ENCODE results near the gene TEAD1.
A peak's percentile ranks its signal among the peaks of the same experiment; 100 is the strongest.

TEAD1 gene

GRCh38 chr11:12687740-12688139 lies 13.5 kb downstream of the TEAD1 start:
- no peak for DNase-seq

DNA sequence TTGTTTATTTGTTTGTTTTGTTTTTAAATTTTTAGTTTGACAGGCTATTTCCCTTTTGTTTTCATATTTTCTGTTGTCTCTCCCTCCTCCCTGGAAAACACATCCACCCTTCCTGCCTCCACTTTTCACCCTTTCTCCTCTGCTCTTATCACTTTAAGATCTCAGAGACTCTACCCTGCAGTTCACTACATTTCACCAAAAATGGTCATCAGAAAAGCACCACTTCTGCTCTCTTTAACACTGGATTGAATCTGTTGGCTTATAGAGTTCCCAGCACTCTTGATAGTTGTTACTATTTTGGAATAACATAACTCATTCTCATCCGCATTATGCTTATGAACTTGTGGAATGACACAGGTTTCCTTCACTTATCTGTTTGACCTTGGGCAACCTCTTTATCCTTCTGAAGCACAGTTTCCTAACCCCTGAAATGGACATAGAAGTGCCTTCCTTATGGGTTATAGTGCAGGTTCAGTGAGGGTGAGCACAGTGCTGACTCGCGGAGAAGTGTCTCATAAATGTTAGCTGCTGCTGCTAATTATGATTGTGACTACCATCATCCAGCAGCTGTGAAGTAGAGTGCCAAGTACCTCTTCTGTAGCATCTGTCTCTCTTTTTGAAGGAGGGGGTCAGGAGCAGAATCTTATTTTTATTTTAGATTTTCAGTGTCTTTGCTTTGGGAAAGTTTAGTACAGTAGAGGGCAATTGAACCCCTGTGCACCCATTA lies 15.0 kb downstream of the TEAD1 start:
- no peak for DNase-seq

- DNase-seq = no peak
These were observed 16.4 kb downstream of the TEAD1 start for GRCh38 chr11:12690663-12691062.

GRCh38 chr11:12691473-12691872 lies 17.3 kb downstream of the TEAD1 start:
- DNase-seq = no peak

DNA sequence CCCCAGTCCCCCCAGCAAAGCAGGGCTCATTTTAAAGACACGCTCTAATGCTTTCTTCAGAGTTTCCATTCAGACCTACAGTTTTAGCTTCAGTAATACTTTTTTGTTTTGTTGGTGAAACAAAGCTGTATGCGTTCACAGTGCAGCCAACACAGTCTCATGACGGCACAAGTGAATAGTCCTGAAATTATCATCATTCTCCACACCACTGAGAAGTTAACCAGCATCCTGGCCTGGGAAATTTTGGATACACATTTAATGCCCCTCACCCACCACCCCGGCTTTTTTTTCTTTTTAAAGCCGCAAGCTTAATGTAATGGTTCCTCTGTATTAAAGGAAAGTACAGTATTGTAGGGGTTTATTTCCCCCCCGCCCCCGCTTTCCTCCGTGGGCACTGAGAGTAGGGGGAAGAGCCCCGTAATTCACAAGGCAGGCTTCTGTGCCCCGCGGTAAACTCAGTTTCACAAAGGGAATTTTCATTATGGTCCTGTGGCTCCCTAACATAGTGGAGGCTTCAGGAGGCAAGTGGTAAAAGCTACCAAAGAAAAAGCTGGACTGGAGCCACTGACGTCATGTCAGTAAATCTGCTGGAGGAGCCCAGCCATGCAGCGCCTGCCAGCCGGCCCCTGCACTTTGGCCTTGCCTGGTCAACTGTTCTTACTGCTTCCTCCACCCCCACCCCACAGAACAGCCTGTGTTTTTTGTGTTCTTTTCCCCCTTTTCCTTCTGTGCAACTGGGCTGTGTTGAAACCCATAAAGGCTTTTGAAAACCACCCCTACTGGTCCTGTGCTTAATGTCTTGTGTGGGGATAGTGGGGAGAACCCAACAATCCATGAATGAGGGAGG lies 18.2 kb downstream of the TEAD1 start:
- peak; percentile 68 for DNase-seq

- no peak for DNase-seq
These were observed 18.9 kb downstream of the TEAD1 start for GRCh38 chr11:12693094-12693478.

- DNase-seq = peak; percentile 58
These were observed 19.4 kb downstream of the TEAD1 start for GRCh38 chr11:12693479-12694182.

DNA sequence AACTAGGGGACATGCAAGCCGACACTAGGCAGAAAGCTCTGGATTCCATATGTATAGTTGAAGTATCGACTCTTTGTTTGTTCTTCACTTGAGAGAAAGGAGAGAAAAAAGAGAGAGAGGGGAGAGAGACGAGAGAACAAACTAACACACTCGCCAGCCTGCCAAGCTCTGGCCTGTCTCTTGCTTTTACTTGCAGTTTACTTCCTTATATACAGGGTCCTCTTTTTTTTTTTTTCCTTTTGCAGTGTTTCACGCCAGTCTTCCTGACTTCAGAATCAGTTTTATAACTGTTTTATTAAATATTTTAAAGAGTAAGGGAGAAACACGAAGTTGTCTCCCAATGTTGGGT lies 19.9 kb downstream of the TEAD1 start:
- DNase-seq = peak; percentile 54

GRCh38 chr11:12695221-12695794 lies 21.1 kb downstream of the TEAD1 start:
- DNase-seq = no peak

DNA sequence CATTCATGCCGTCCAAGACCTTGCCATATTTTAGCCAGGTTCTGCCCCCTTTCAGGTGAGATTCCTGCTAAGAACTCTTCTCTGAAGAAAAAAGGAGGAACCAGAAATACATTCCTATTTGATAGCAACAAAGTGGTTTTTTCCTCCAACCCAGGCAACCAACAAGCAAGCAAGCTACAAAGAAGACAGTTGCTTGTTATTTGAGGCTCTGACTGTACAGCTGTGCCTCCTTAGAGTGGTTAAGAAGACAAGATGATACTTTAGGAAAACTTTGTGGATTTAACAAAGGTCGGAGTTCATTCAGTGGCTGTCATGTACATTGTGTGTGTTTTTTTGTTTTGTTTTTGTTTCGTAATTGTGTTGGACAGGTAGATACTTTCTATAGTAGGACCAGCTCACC lies 21.7 kb downstream of the TEAD1 start:
- no peak for DNase-seq

DNA sequence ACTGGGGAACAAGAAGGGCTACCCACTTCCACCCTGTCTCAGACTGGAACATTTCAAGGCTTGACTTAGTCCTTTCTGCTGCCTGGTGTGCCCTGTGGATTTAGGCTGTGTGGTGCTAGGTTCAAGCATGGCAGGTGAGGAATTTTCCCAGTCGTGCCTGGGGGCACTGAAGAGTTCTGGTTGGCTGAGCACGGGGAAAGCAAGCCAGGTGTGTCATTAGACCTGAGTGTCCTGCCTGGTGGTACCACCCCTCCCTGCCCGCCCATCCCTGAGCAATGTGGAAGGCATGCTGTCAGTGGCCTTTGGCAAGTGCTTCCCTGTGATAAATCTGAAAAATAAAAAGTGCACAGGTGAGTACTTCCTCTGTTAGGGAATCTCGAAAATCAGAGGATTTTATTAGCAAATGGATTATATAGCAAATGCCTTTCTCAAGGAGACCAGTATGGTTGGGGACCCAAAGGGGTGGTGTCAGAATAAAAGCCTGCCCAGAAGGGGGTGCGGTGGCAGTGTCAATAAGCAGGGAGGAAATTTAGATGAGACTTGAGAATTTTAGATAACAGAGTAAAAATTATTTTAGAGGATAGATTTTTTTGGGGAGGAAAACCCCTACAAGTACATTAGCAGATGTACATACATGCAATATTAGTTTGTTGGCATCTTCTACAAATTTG lies 22.8 kb downstream of the TEAD1 start:
- peak; percentile 66 for DNase-seq

DNA sequence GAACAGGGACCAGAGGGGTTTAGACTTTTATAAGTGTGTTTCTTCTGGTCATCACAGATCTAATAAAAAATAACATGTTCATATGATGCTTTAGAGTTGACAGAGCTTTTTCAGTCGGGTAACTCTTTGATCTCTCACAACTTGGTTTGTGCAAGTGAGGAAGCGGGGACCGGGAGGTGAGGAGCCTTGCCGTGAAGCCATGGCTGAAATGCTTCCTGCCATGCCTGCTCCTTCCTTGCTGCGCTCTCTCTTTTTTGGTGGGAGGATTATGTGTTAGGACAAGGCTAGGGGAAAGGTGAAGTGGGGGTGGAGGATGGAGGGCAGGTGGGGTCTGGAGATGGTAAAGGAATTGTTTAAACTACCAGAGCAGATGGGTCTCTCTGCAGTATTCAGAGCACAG lies 23.8 kb downstream of the TEAD1 start:
- peak; percentile 24 for DNase-seq

GRCh38 chr11:12701811-12702592 lies 27.8 kb downstream of the TEAD1 start:
- DNase-seq = no peak

- no peak for DNase-seq
These were observed 28.8 kb downstream of the TEAD1 start for GRCh38 chr11:12702999-12703453.

- no peak for DNase-seq
These were observed 29.8 kb downstream of the TEAD1 start for GRCh38 chr11:12704049-12704448.

- no peak for DNase-seq
These were observed 31.7 kb downstream of the TEAD1 start for GRCh38 chr11:12705874-12706273.

DNA sequence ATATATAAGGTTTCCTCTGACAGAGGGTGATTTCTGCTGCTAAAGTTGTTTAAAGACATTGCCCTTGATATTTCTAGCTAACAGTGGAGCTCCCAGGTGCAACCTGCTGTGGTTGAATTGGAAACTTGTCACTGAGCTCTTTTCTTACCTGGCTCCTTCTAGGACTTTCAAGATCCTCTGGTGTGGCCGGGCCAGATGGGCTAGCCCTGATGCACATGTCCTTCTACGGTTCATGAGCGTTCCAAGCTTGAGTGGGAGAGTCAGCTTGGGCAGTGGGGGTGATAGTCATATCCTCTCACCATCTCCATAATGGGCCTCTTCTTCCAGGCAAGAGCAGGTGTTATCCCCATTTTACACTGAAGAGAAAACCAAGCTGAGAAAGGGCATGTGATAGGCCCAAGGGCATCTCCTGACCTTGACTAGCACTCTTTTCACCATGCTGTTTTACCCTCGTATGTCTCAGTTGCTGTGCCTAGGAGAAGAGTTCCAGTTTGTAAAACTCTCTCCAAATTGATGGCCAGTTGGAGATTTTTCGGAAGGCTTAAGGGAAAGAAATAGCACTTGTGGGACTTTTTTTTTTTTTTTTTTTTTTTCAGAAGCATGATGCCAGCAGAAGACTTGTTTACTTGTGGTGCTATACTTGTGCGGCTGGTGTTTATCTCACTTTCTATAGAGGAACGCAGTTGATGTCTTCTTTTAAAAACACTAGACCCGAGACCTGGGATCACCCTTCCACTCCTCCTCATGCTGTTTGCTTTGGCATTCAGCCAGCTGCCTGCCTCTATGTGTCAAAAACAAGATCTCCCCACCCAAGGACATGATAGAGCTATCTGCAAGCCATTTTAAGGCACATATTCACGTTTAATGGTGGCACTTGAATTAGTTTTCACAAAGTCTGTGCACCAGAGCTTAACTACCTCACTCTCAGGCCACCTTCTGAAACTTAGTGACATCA lies 32.6 kb downstream of the TEAD1 start:
- DNase-seq = peak; percentile 88

DNA sequence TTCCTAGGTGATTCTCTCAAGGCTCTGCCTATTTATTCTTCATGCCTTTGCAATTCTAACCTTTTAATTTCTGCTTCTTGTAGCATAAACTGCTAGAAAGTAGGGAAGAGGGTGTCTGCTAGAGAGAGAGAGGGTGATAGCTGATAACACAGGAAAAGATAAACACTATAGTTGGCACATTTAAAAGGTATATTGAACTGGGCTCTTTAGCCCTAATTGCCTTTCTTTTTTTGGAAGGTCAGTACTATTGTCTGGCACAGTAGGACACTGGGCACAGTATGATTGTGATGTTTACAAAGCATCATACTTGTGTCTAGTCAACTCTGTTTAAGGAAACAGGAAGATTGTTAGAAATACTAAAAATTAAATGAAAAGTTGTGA lies 33.3 kb downstream of the TEAD1 start:
- DNase-seq = no peak

- DNase-seq = no peak
These were observed 37.3 kb downstream of the TEAD1 start for GRCh38 chr11:12711496-12711895.

- no peak for DNase-seq
These were observed 37.9 kb downstream of the TEAD1 start for GRCh38 chr11:12712132-12712531.

DNA sequence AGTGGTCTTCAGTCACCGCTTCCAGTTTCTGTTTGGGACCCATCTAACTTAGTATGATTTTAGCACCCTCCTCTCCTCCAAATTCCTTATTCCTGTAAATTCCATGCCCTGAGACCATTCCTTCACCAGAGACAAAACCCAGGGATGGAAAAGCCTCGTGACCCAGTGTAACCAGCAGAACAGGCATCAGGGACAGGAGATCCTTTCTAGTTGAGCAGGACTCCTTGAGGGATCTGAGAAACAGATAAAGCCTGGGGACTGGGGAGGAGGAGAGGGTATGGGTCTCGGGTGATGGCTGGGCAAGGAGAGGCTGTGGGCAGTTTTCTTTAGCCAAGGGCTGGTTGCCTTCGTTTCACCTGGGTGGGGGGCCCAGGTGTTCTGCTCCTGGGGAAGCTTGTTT lies 40.9 kb downstream of the TEAD1 start:
- DNase-seq = no peak
